HG02885 (cell line): ENCODE data around the gene POU2F2.
A peak's percentile ranks its signal among the peaks of the same experiment; 100 is the strongest.

Source experiments
- ATAC-seq: cut with Tn5 transposase; IDR thresholded peaks from one replicate; pipeline ENCODE4 v1.9.1; 2021; ENCODE audit warnings: mild to moderate bottlenecking; ENCODE audit not compliant: unreplicated experiment, poor library complexity

POU2F2 gene

DNA sequence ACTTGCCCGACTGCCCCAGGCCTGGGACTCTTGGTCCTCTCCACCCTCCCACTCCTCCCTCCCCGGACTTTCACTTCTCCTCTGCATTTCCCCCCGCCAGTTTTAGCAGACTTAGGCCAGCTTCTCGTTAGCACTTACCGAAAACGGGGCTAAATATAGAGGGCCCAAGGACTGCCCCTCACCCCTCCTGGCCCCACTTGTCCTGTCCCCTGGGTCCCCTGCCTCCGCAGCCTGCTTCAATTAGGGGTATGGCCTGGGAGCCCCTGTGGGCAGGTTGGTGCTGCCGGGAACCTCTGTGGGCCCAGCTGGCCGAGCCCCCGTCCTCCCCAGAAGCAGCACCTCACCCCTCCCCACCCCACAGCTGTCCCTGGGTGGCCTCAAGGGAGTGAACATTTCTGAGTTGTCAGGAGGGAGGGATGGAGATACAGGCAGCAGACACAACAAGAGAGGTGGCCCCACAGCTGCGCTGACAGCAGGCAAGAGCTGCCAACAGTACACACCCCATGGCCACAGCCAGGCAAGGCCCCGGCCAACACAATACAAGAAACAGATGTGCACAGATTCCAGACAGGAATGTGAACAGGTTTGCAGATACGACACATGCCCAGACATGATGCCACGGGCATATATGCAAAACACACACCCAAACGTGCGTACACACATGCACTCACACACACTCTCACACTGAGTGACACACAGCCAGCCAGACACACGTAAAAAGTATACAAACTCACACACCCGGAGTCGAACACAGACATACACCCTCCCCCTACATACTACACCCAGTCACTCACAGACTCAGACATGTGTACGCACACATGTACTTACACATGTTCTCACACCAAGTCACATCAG, 2.6 kb downstream of the POU2F2 start:
- peak; percentile 57 for ATAC-seq

DNA sequence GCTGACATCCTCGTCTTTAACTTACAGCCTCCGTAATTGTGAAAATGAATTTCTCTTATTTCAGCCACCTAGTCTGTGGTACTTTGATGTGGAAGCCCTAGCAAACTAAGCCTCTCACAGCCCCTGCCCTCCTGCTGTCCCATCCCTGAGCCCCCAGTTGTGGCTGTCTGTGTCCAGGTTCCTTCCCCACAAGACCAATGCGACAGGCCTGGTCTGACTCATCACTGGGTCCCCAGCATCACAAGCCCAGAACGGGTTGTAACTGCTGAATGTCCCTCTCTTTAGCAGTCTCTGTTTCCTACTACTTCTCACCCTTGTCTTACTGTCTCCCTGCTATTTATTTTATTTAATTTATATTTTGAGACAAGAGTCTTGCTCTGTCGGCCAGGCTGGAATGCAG, 5.7 kb downstream of the POU2F2 start:
- no peak for ATAC-seq

DNA sequence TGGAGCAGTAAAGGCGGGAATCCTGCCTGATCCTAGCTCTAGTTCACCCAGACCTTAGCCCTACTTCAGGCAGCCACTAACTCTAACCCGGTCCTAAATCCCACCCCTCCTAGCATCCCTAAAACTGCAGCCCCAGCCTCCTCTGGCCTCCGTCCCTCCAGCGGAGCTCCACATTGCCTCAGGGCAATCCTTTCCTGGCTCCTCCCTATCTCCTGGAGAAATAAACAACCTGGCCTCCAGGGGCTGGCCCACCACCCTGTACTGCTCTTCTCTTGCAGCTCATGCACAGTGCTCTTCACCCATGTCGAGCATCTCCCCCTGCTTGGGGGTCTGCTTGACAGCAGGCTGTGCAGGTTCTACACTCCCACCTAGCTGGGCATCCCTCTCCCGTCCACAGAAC, 6.7 kb downstream of the POU2F2 start:
- ATAC-seq: no peak

DNA sequence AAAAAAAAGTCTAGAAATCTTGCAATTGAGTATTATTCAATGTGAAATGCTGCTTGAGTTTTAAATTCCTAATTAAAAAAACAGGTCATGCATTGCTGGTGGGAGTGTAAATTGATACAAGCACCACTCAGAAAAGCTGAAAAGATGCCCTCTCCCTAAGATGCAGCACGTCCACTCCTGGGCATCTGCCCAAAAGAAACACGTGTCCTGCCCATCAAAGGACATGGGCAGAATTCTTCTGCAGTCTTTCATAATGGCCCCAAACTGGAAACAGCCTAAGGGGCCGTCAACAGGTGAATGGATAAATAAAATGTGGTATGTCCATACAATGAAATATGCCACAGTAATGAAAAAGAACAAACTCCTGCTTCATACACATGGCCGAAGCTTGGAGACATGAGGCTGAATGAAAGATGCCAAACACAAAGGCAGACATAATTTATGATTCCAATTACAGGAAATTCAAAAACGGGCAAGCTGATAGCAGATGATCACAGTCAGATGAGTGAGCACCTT, 7.8 kb downstream of the POU2F2 start:
- ATAC-seq: no peak

DNA sequence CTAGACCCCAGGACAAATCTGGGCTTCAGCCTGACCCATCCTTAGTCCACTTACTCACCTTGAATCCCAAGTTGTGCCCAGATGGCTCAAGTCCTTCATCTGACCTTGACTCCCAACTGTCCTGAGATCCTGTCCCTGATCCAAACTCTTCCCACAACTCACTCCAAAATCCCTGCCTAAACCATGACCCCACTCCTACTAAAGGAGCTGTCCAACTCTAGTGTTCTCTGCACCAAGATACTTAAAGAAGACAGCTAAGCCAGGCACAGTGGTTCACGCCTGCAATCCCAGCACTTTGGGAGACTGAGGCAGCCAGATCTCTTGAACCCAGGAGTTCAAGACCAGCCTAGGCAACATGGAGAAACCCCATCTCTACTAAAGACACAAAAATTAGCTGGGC, 8.5 kb downstream of the POU2F2 start:
- ATAC-seq: no peak

DNA sequence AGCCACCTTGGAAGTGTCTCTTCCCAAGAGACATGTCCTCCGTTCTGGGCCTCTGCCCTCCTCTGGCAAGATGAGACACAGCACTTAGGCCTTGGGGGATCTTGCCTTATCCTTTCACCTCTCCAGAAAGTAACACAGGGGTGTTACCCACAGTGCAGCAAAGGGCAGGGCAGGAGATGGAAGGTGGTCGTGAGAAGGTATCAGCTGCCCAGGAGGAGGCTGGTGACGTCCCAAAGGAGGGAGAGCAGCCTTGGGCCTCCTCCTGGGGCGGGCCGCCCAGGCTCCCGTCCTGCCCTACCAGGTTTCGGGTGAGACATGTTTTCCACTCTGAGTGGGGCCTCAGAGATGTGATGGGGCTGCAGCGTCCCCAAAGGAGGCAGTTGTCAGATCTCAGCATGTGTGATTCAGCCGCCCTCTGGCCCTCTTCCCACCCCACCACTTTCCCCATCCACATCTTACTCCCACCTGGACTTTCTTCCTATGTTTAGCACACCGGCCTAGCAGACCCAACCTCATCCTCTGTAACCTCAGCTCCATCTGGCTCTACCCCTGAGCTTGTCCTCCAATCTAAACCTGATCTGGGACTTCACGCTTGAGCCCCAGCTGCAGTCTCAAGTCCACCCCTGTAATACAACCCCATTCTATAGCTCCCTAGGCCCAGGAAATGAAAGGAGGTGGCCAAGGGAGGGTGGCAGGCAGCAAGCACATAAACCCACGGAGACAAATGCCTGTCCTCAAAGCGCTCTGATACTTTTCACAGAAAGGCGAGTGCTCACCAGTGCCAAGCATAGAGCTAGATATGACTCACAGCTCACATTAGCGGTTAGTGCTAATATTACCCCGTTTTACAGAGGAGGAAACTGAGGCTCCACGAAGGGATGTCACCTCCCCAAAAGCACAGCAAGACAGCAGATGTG, 9.3 kb downstream of the POU2F2 start:
- peak; percentile 54 for ATAC-seq

DNA sequence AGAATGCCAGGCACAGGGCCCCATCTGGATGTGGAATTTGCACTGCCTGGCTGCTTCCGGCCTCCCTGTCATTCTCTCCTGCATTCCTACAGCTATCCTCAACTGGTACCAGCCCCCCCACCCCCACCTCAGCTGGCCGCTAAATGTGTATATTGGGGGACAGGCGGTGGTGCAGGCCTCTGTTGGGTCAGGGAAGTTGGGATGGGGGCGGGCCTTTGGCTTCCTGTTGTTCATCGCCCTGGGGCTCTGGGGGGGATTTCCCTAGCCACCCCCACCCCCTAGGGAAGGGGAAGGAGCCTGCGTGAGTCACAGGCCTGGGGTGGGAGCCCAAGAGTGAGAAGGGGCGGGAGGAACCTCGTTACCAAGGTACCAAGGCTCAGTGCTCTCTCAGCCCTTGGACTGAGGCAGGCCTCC, 10.6 kb downstream of the POU2F2 start:
- ATAC-seq: no peak

DNA sequence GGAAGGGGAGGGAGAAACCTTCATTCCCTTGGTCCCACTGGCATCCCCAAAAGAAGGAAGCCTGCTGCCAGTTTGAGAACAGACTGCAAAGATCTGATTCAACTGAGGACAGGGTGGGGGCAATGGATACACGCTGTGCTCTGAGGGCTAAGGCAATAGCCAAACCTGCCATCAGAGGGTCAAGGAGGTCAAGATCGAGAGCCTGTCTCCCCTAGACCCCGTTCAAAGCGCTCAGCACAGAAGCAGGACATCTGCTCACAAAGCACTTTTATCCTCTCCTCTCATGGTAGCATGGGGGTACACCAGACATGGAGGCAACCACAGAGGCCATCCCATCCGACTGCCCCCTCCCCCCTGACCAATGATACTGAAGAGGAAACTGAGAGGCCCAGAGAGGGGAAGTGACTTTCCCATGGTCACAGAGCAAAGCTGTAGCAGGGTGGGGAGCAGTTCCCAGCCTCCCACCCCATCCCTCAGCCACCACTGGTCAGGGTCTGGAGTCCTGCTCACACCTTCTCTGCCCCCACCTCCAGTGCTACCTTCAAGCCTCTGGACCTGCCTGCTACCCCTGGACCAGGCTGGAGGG, 11.1 kb downstream of the POU2F2 start:
- no peak for ATAC-seq

DNA sequence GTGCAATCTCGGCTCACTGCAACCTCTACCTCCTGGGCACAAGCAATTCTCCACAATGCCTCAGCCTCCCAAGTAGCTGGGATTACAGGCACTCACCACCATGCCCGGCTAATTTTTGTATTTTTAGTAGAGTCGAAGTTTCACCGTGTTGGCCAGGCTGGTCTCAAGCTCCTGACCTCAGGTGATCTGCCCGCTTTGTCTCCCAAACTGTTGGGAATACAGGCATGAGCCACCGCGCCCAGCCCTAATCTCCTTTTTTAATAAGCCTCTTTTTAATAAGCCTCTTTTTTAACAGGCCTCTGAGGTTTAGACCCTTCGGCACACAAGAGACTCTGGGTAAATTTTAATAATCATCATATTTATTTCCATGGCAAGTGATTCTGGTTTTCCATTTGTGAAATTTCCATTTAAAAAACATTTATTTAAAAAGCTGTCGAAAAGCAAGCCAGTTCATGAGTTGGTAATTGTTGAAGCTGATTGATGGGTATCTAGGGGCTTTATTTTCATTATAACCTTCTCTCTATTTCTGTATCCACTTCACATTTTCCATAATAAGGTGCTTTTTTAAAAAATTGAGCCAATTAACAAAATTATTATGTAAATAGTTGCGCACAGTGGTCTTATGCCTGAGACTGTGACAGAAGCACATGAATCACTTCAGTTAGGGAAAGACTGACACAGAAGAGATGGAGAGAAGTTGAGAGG, 11.8 kb downstream of the POU2F2 start:
- ATAC-seq: no peak

DNA sequence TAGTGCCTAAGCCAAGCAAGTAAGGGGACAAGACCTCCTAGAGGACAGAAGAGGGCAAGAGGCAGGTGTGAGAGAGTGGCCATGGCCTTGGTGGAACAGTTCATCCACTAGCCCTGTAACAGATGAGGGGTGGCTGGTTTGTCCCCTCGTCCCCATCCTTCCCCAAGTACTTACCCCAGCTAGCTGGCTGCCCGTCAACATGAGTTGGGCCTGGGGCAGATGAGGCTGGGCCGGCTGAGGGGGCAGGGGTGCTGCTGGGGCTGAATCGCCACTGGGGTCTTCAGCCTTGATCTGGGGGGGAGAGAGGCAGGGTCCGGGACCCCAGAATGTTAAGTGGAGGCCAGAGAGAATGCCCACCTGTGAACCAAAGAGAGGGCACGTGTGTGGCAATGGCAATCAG, 15.2 kb downstream of the POU2F2 start:
- ATAC-seq: no peak

DNA sequence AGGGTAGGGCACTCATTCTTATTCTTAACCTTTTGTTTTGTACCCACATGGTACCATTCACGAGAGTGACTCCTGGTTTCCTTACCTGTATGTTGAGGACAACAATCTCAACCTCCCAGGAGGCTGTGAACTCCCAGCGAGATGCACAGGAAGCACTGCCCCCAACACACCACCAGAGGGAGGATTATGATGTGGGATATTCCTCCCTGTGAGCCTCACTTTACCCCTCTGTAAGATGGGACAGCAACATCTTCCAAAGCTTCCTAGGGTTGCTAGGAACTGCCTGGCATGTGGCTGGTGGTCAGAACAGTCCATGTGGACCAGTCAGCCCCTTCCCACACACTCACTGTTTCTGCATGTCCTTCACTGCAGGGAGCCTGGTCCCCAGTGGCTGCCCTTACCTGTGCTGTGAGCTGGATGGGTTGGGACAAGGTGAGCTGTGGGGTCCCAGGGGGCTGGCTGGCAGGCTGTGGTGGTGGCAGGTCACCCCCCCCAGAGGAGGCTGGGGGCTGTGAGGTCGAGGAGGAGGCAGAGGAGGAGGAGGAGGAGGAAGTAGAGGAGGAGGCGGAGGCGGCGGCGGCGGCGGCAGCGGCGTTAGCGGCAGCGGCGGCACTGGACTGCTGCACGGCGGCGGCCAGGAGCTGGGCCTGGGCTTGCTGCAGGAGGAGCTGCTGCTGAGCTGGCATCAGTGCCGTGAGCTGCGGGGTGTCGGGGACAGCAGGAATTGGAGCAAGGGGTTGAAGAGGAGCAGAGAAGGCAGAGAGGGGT, 15.8 kb downstream of the POU2F2 start:
- ATAC-seq: no peak

DNA sequence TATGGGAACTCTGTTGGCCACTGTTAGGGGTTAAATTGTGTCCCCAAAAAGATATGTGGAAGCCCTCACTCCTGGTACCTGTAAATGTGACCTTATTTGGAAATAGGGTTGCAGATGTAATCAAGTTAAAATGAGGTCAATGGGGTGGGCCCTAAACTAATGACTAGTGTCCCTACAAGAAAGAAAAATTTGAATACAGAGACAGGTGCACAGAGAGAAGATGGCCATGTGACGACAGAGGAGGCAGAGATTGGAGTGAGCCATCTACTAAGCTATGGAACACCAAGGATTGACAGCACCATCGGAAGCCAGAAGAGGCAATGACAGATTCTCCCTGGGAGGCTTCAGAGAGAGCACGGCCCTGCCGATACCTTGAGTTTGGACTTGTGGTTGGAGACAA, 16.5 kb downstream of the POU2F2 start:
- ATAC-seq: no peak

DNA sequence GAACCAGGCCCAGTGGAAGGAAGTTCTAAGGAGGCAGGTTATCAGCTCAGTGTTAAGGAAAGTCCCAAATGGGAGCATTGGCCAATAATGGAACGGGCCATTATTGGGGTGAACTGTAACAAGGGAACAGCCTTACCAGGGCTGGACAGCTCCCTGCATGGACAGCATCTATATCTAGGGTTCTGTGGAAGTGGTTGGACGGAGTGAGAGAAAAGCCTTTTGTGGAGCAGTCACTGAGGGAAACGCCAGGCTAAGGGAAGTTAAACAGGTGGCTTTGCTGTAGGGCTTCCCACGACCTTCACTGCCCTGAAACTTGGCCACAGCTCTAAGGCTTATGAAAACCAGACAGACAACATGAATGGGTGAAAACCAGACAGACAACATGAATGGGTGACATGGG, 17.0 kb downstream of the POU2F2 start:
- no peak for ATAC-seq

DNA sequence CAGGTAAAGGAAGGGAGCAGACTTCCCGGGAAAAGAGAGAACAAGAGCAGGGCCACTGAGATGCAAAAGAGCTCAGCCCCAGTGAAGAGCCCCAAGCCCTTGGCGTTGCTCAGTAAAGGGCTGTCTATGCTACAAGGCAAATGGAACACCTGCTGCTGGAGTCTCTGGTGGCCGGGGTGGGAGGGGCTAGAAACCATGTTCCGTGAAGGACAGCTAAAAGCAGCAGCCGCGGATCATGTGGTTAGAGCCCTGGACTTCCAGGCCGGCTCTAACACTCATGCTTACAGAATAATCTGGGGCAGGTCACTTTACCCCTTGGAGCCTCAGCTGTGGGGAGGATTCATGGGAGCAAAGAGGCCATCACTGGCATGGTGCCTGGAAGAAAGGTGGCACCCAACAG, 17.8 kb downstream of the POU2F2 start:
- peak; percentile 71 for ATAC-seq

DNA sequence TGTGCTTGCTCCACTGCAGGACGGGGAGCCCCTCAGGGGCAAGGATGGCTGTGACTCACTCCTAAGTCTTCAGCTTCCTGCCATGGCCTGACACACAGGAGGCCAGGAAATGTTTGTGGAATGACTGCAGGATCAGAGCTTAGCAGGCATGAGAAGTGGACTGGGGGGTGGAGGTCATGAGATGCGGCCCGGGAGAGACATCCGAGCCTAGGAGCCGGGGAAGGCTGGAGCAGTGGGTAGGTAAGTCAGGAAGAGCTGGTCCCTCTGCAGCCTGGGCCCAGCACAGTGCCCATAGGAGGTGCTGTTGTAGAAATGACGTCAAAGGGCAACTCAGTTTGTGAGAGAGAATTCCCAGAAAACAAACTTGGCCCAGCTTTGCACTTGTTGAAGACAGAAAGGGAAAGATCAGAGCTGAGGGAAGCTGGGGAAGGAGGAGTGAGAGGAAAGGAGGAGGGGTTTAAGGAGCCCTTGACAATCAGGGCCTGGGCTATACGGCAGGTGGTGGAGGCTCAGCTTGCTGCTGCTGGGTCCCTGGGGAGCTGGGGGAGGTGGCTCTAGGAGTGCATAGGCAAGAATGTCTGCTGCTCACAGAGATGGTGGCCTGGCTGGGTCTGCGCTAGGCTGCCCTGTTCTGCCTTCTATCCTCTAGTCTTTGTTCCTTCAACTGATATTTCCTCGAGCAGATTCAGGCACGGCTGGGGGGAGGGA, 18.5 kb downstream of the POU2F2 start:
- ATAC-seq: peak; percentile 56

DNA sequence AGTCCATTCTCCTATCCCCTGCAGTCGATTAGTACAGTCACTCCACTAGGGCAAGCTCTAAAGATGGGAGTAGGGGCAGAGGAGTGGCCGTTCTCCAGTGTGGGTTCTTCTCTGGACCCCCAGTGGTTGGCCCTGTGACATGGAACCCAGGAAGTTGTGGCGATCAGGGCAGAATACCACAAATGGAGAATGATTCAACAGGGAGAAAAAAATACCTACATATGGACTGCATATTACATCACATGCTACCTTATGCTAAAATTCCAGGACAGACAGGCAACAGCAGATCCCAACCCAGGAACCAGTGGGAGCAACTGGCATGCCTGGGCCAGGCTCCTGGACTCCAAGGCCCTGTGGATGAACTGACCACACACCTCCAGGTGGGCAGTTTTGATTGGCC, 20.4 kb downstream of the POU2F2 start:
- ATAC-seq: no peak

DNA sequence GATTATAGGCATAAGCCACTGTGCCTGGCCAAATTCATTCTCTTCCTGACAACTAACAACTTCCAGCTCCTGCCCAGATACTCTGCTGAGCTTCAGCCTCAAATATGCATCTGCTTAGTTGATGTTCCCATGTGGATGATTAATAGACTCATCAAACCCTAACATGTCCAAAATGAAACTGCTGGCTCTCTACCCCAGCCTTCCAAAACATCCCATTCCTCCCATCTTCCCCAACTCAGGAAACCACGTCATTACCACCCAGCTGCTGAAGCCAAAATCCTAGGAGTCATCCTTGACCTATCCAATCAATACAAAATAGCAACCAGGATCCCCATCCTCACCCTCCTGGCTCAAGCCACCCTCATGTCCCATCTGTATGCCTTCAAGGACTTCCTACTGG, 20.9 kb downstream of the POU2F2 start:
- no peak for ATAC-seq

DNA sequence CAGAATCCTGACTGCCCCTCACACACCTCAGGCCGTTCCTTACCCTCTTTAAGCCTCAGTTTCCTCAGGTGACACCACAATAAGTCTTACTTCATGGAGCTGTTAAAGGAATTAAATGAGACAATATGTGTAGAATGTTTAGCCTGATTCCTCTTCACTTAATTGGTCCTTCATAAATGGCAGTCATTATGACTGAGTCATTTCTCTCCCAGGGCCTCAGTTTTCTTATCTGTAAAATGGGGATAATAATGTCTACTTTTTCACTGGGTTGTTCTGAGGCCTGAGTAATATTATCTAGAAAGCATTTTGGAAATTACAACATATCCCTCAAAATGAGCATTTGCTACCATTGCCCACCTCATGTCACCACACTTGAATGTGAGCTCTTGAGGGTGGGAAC, 21.6 kb downstream of the POU2F2 start:
- no peak for ATAC-seq

DNA sequence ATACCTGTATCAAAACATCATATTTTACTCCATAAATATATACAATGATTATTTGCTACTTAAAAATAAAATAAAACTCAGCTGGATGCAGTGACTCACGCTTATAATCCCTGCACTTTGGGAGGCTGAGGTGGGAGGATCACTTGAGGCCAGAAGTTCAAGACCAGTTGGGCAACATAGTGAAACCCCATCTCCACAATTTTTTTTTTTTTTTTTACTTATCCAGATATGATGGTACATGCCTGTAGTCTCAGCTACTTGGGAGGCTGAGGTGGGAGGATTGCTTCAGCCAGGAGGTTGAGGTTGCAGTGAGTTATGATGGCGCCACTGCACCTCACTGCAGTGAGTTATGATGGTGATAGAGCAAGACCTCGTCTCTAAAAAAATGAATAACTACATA, 22.4 kb downstream of the POU2F2 start:
- no peak for ATAC-seq
